GM12872 (cell line): ENCODE results near the gene STARD13.

Experiments used
- TF ChIP-seq, protein P1 (sequence below): IDR thresholded peaks from 3 replicates; pipeline ENCODE4 v1.5.1; 2011; ENCODE audit warnings: low read depth, mild to moderate bottlenecking, low read length, moderate library complexity; ENCODE audit not compliant: insufficient read depth

The STARD13 gene

DNA sequence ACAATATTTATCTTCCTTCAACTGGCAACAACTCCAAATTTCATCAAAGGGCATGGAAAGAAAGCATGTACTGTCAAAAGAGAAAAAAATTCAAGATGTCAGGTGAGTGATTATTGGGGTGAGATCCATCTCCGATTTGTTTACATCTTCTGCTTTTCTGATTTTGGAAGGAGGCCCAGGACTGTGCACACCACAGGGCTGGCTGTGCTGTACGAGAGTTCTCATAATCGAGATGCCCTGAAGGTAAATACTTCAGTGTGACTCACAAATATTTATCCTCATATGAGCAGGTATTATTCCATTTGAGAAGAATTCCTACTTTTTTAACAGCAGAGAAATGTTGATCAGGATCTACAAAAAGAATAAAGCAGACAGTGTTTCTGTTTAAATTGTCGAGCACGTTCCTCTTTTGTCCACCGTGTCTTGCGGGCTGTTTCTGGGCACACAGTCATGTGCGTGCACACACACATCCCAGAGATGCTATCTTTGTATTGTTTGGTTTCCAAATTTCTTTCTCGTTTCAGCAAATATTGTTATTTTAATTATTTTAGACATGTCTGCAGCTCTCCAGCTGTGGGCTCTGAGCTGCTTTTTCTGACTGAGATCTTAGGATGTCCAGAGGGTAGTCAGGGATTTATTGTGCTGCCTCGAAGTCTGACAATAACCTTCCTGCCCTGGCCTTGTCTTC, 165.6 kb downstream of the STARD13 start:
- TF ChIP-seq, protein P1, sequence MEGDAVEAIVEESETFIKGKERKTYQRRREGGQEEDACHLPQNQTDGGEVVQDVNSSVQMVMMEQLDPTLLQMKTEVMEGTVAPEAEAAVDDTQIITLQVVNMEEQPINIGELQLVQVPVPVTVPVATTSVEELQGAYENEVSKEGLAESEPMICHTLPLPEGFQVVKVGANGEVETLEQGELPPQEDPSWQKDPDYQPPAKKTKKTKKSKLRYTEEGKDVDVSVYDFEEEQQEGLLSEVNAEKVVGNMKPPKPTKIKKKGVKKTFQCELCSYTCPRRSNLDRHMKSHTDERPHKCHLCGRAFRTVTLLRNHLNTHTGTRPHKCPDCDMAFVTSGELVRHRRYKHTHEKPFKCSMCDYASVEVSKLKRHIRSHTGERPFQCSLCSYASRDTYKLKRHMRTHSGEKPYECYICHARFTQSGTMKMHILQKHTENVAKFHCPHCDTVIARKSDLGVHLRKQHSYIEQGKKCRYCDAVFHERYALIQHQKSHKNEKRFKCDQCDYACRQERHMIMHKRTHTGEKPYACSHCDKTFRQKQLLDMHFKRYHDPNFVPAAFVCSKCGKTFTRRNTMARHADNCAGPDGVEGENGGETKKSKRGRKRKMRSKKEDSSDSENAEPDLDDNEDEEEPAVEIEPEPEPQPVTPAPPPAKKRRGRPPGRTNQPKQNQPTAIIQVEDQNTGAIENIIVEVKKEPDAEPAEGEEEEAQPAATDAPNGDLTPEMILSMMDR, result no peak

DNA sequence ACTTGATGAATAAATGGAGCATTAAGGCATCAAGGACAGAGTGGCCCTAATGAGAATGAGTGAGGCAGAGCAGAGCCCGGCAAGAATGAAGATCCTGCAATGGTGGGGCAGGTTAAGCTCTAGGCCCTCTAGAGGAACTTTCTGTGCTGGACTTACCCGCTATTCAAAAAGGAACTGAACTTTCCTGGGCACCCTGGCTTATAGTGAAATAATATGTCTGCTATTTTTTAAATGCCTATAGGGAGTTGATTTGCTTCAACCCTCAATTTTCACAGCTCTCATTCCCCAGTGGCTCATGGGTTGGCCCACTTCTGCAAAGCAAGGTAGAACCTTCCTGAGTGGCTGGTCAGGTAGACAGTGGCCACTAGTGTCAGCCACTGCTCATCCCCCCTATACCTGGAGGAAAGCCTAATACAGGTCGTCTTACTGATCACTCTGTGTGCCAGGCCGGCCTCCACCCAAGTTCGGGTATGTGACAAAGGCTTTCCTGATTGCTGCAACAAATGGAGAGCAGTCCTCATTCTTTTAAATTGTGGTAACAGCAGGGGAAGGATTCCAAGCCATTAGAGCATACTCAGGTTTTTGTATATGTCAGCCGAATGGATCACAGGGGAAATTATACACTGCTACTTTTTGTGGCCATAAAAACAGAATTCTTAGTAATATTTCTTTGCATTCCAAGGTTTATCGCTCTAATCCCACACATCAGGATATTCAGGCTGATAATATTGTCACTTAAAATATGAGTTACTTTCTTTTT, 166.4 kb downstream of the STARD13 start:
- TF ChIP-seq, protein P1, result 0 out of 3 replicates have a peak, but pooled peaks have one; percentile 20

DNA sequence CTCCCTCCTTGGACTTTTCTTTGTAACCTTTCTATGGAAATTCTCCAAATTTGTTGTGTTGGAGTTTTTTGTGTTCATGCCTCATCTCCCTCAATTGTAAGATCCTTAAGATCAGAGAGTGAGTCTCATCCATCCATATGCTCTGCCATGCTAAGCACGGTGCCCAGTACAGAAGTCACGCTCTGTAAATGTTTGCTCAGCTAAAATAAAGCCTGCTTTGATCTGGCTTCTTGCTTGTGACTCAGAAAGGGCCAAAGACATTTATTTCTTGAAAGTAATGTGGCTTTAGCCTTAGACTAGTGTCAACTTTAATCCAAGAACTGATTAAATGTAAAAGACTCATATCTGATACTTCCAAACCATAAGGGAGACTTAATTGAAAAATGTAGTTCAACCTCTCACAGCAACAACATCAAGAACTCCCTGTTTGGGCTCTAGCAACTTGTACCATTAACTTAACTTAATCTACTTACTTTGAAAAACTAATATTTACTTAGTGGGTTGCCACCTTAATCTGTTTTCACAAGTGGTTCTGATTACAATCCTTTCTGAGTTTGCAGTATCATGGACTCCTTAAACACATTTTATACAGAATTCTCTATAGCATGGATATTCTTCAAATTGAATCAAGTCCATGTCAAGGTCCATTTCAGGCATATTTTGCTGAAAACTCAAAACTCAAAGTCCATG, 169.1 kb downstream of the STARD13 start:
- TF ChIP-seq, protein P1, result no peak

DNA sequence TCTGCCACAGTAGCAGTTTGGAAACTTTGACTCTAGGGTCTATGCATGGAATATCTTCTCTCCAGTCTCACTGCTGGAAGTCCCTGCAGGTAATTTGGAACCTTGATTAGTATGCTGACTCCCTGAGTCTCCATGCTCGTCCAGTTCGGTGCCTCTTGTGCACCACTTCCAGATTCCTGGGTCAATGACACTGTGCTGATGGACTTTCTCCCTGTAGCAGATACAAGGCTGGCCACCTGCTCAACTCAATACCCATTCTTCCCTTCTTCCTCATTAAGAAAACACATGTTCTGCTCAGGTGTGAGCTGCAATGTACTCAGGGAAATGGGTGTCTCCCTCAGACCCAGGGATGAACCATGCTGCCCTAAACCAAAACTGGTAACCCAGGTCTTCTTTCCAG, 170.3 kb downstream of the STARD13 start:
- TF ChIP-seq, protein P1, result no peak

DNA sequence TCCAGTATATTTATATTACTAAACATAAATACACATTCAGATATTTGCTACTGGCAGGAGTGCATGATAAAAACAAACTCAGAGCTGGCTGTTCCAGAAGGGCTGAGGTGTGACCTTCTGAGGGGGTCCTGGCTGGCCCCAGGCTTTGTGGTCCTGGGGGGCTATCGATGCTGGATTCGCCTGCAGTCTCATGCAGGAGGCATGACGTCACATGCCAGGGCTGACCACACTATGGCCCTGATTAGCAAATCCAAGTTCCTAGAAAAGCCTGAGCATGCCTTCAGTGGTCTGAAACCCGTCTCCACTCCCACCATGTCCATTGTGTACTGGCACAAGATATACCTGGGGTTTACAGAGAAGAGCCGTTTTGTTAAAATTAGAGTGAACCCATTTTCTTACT, 171.4 kb downstream of the STARD13 start:
- TF ChIP-seq, protein P1, result no peak

DNA sequence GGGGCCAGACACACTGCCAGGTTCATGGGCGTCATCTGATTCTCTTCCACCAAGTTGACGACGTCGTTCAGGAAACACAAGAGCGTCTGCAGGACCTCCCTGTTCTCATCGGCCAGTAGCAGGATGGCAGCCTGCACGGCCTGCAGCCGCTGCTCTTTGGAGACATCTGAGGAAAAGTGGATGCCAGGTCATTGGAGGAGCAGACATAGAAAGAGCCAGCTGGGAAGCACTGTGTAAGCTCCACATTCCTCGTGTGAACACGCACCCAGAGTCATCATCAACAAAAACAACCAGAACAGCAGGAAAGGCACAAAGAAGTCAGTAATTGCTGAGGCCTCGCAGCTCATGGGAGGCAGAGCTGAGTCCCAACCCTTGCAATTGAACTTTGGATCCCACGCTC, 172.8 kb downstream of the STARD13 start:
- TF ChIP-seq, protein P1, result no peak

DNA sequence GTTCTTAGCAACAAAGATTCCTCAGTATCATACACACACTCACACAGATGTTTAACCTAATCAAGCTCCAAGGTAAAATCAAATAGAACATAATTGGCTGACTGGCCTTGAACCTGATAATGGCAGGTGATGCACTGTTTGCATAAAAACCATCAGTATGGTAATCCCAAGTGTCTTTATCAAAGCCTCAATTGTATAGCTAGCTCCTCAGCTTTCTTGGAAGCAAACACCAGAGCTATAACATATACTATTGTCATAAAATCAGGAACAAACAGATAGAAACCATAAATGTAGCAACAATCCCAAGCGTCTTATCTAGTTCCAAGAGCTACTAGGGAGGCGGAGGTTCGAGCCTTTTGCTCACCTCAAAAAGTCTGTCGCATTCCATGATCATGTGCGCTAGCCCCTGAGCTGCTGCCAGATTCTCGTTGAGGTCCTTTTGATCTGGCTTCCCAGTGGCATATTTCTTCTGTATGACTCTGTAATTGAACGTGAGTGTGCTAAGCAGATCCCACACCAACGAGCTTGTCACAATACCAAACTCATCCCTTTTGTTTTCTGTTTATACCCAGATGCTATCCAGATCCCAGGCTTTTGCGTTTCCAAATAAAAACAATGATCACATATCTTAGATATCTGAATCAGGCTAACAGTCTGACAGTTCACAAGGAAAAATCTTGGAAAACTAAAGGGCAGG, 174.0 kb downstream of the STARD13 start:
- TF ChIP-seq, protein P1, result no peak
